SU-DHL-6 (cell line): ENCODE results near the gene STX7.

Source experiments
- H2AFZ ChIP-seq: fragments of 200-600 bp; sonication (generic); 2 replicates; pipeline ENCODE4 v1.6.1; 2014; ENCODE audit warnings: low read depth, mild to moderate bottlenecking, moderate library complexity, mixed read lengths, antibody characterized with exemption, low read length; ENCODE audit not compliant: severe bottlenecking
- H3F3A ChIP-seq: fragments of 200-600 bp; shearing (Covaris generic); 2 replicates; pipeline ENCODE4 v1.6.0; 2016; ENCODE audit warnings: antibody characterized with exemption, mild to moderate bottlenecking; ENCODE audit not compliant: insufficient read depth
- H3K27ac ChIP-seq: fragments of 200-600 bp; sonication (generic); 2 replicates; pipeline ENCODE4 v1.5.1; 2016; ENCODE audit warnings: low read depth, mild to moderate bottlenecking, low read length, moderate library complexity, mixed read lengths
- H3K27me3 ChIP-seq: fragments of 200-600 bp; sonication (generic), shearing (Covaris generic); 2 replicates; pipeline ENCODE4 v1.6.0; 2014; ENCODE audit warnings: mild to moderate bottlenecking, low read length
- H3K36me3 ChIP-seq: fragments of 200-600 bp; sonication (generic); 2 replicates; pipeline ENCODE4 v1.6.1; 2014; ENCODE audit warnings: mild to moderate bottlenecking, low read length, mixed read lengths
- H3K4me2 ChIP-seq: fragments of 300-600, 200-600 bp; shearing (Covaris generic), sonication (generic); 2 replicates; pipeline ENCODE4 v1.6.0; 2014; ENCODE audit warnings: low read length, low read depth, mild to moderate bottlenecking; ENCODE audit not compliant: poor library complexity, severe bottlenecking
- H3K4me3 ChIP-seq: fragments of 200-600 bp; sonication (generic); 2 replicates; pipeline ENCODE4 v1.5.1; 2014; ENCODE audit warnings: antibody characterized with exemption, low read length, mild to moderate bottlenecking, mixed read lengths; ENCODE audit not compliant: insufficient read depth, poor library complexity, severe bottlenecking
- H3K79me2 ChIP-seq: fragments of 200-600 bp; sonication (generic); 2 replicates; pipeline ENCODE4 v1.6.1; 2014; ENCODE audit warnings: mild to moderate bottlenecking, low read length, moderate library complexity; ENCODE audit not compliant: insufficient read depth
- H3K9ac ChIP-seq: fragments of 200-600 bp; sonication (generic); 2 replicates; pipeline ENCODE4 v1.7.0; 2014; ENCODE audit warnings: mild to moderate bottlenecking, low read length
- H3K9me2 ChIP-seq: fragments of 200-600 bp; sonication (generic); replicated peaks from 2 replicates; pipeline ENCODE4 v1.6.1; 2014; ENCODE audit warnings: low read length; ENCODE audit not compliant: insufficient read depth
- H3K9me3 ChIP-seq: fragments of 200-600 bp; sonication (generic); 2 replicates; pipeline ENCODE4 v1.6.1; 2014; ENCODE audit warnings: low read length, mixed read lengths; ENCODE audit not compliant: insufficient read depth
- H4K20me1 ChIP-seq: fragments of 200-600 bp; sonication (generic); 2 replicates; pipeline ENCODE4 v1.6.1; 2014; ENCODE audit warnings: low read depth, mild to moderate bottlenecking, antibody characterized with exemption, low read length, moderate library complexity, mixed read lengths
- CTCF ChIP-seq: fragments of 200-600 bp; sonication (generic); IDR thresholded peaks from one replicate; pipeline ENCODE4 v1.5.1; 2017; ENCODE audit warnings: antibody characterized with exemption, mild to moderate bottlenecking, low read length, moderate library complexity; ENCODE audit not compliant: insufficient read depth, poor library complexity, severe bottlenecking
- EZH2phosphoT487 ChIP-seq: fragments of 200-600 bp; sonication (generic), shearing (Covaris generic); conservative IDR thresholded peaks from 2 replicates; pipeline ENCODE4 v1.6.1; 2018; ENCODE audit warnings: mild to moderate bottlenecking, antibody characterized with exemption, low read length, moderate library complexity, mixed read lengths

The STX7 gene

DNA sequence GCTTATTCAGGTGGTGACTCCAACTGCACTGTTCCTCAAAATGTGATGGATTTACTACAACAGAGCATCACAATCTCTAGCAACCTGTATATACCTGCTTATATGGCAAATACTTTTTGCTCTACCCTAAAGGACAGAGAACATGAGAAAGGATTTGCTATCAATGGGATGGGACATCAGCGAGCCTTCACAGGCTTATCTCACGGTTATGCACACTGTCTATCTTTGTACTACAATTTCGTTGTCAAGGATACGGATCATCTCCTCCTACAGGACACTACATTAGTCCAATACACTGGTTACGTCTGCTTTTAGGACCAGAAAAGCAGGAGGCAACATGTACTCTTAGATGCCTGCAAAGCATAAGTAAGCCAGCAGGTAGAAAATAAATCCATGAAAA lies 34.2 kb downstream of the STX7 start:
- H3K79me2 ChIP-seq, result peaks cover 98% of the 10 kb centered on the region
- no peaks in the 10 kb centered on the region for H3K27me3 ChIP-seq
- no peak overlapping the region for H3K4me3 ChIP-seq
- no peak overlapping the region for H3K9ac ChIP-seq
- H3K4me2 ChIP-seq, result no peak overlapping the region
- TF ChIP-seq CTCF (no peak), EZH2phosphoT487 (no peak)
- H3K9me3 ChIP-seq, result no peaks in the 10 kb centered on the region
- no peaks in the 10 kb centered on the region for H3K9me2 ChIP-seq
- H2AFZ ChIP-seq, result no peak overlapping the region
- H3K27ac ChIP-seq, result no peak overlapping the region
- peaks cover 37% of the 10 kb centered on the region; the same call in 1 of the 2 replicates for H3K36me3 ChIP-seq
- H3F3A ChIP-seq, result peaks cover 18% of the 10 kb centered on the region
- no peaks in the 10 kb centered on the region for H4K20me1 ChIP-seq

- H3K79me2 ChIP-seq, result peaks cover 97% of the 10 kb centered on the region
- H3K4me2 ChIP-seq, result peak overlapping the region; percentile 19
- H4K20me1 ChIP-seq, result no peaks in the 10 kb centered on the region
- no peak overlapping the region for H3K9ac ChIP-seq
- no peak overlapping the region for H3K4me3 ChIP-seq
- no peak overlapping the region for H2AFZ ChIP-seq
- H3K27ac ChIP-seq, result no peak overlapping the region
- no peaks in the 10 kb centered on the region for H3K9me2 ChIP-seq
- peaks cover 13% of the 10 kb centered on the region for H3F3A ChIP-seq
- peaks cover 38% of the 10 kb centered on the region; the same call in 1 of the 2 replicates for H3K36me3 ChIP-seq
- no peaks in the 10 kb centered on the region for H3K9me3 ChIP-seq
- no peak for TF ChIP-seq CTCF
- TF ChIP-seq EZH2phosphoT487, result no peak
- H3K27me3 ChIP-seq, result no peaks in the 10 kb centered on the region
Measured at GRCh38 chr6:132478266-132478665, 34.6 kb downstream of the STX7 start.

DNA sequence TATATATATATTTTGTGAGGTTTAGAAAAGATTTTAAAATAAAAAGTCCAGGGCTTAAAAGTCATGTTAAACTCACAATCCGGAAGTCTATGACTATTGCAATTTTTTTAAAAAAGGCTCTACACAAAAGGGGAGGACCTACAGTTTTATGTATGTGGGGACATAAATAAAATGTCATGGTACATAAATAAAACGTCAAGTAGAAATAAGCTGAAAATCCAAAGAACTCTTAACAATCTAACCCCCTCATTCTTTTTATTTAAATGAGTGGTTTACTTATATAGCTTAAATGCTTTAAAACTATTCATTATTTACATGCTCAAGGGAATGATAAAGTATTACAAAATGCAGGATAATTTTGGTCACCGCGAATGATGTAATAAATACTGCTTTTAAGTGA lies 36.2 kb downstream of the STX7 start:
- H3K36me3 ChIP-seq, result peaks cover 42% of the 10 kb centered on the region
- peak overlapping the region; percentile 49; the same call in 1 of the 2 replicates for H3K27ac ChIP-seq
- H3K9me2 ChIP-seq, result no peaks in the 10 kb centered on the region
- H3K27me3 ChIP-seq, result no peaks in the 10 kb centered on the region
- H2AFZ ChIP-seq, result no peak overlapping the region
- H3F3A ChIP-seq, result peaks cover 16% of the 10 kb centered on the region
- H4K20me1 ChIP-seq, result no peaks in the 10 kb centered on the region
- TF ChIP-seq EZH2phosphoT487 (no peak), CTCF (no peak)
- H3K4me3 ChIP-seq, result no peak overlapping the region
- no peak overlapping the region for H3K9ac ChIP-seq
- H3K4me2 ChIP-seq, result peak overlapping the region; percentile 19
- no peaks in the 10 kb centered on the region for H3K9me3 ChIP-seq
- H3K79me2 ChIP-seq, result peaks cover 92% of the 10 kb centered on the region
